PFSK-1 (cell line): ENCODE results near the gene DLG4.

ENCODE experiments used
- POLR2AphosphoS5 ChIP-seq: IDR thresholded peaks from 2 replicates; pipeline ENCODE4 v1.6.1; 2012; ENCODE audit warnings: low read depth, mild to moderate bottlenecking, control low read depth, low read length, moderate library complexity
- REST ChIP-seq, 2 experiments: IDR thresholded peaks; 2 replicates each; pipeline versions ENCODE4 v1.6.1 to v1.8.0; 2011 to 2012; ENCODE audit warnings: low read depth in 2 of 2, low read length in 2 of 2, control low read depth in 1 of 2, inconsistent platforms in 1 of 2, mild to moderate bottlenecking in 1 of 2, moderate library complexity in 1 of 2; ENCODE audit not compliant: insufficient read depth in 1 of 2
- TAF1 ChIP-seq: IDR thresholded peaks from 2 replicates; pipeline ENCODE4 v1.6.1; 2012; ENCODE audit warnings: low read length, control low read depth, borderline replicate concordance; ENCODE audit not compliant: insufficient read depth

GRCh38 chr17:7228920-7229319 lies 9.3 kb upstream of the DLG4 start:
- no peak for TF ChIP-seq REST (IDR thresholded peaks at IDR 0.05; ENCODE audit: insufficient read depth in 1 of 2, low read depth in 2 of 2, low read length in 2 of 2)
- TF ChIP-seq POLR2AphosphoS5, result no peak
- no peak for TF ChIP-seq TAF1
